NCI-H774 (cell line): Measurements from ENCODE around the gene ACOXL.
"Not testable (repeated sequence)": the region's sequence is repeated elsewhere in the genome, so short reads cannot be mapped to it uniquely, and the experiment has no call there.

Experiments used
- DNase-seq: peaks from one replicate; lab custom pipeline; 2025; lab: John Stamatoyannopoulos, UW

ACOXL gene

DNA sequence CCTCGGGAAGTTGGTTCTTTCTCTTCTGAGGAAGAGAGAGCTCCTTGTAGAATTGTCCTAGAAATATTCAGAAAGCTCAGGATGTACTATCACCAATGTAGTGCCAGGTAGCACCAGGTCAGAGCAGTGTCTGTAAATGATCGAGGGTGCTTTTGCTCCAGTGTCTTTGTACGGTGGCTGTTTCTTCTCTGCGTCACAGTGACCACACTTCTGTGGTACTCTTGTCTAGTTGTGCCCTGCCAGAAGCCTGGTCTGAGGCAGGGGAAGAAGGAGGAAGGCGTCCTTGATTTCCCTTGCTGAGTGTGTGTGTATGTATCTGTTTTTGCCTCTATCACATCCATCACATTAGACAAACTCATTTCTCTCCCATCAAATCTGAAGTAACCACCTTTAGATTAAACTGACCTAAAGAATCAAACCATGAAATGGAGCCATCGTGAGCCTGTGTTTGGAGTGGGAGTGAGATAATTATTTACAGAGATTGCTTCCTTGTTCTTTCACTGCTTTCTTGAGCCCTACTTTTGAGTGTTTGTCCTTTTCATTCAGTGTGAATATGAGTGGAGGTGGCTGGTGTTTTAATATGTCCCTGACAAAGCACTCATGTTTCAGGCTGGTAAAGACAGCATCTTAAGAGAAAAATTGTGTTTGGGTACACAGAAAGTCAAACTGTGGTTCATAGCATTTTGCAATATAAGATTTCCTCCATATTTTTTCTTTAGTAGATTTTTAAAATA, 97.2 kb downstream of the ACOXL start:
- no peak for DNase-seq

DNA sequence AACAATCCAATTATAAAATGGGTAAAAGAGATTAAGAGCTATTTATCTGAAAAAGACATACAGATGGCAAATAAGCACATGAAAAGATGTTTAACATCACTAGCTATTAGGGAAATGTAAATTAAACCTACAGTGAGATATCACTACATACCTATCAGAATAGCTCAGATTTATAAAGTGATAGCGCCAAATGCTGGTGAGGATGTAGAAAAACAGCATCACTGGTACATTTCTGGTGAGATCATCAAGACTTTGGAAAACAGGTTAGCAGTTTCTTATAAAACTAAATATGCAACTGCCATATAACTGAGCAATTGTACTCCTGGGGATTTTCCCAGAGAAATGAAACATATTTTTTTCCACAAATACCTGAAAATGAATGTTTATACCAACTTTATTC, 100.4 kb downstream of the ACOXL start:
- DNase-seq = no peak

DNA sequence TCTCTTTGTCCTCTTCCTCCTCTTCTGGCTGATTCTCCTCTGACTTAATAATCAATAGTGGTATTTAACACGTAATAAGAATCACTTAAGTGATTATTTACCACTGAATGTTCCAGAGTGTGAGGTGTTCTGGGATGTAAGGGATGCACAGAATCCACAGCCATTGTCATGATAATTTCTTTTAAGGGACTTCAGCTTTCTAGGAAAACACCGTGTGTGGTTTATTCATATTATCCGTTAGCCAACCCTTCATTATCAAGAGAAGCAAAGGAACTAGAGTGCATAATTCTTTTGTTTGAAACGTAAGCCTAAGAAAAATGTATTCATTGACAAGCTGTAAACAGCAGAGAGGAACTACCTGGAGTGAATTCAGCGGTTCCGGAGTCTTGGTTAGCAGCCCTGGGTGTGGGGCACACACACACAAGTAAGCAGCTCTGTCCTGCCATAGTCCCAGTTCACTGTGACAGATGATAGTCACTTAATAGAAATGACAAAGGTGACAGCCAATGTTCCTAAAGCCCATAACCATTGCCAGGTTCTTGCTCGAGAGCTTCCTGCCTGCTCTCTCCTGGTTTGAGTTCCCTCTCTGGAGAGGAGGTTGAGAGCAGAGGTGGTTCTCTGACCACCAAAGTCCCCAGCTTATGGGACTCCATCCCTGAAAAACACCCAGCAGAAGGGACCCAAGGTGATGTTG, 101.9 kb downstream of the ACOXL start:
- DNase-seq = no peak

DNA sequence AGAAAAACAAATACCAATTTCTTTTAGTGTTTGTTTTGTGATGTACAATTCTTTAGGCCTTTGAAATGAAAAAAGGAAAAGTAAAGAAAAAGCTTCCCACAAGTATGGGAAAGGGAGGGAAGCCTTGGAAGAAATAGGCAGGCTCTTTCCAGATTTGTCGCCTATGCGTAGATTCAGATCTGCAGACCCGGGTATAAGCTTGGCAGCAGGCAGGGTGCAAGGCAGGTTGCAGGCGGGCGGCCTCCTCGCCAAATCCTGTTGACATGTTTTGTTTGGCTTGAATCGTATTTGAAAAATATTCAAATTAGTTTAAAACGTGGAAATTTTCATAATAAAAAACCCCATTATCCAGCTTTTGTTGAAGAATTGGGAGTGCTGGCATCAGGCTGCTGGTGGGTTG, 104.3 kb downstream of the ACOXL start:
- DNase-seq = no peak

DNA sequence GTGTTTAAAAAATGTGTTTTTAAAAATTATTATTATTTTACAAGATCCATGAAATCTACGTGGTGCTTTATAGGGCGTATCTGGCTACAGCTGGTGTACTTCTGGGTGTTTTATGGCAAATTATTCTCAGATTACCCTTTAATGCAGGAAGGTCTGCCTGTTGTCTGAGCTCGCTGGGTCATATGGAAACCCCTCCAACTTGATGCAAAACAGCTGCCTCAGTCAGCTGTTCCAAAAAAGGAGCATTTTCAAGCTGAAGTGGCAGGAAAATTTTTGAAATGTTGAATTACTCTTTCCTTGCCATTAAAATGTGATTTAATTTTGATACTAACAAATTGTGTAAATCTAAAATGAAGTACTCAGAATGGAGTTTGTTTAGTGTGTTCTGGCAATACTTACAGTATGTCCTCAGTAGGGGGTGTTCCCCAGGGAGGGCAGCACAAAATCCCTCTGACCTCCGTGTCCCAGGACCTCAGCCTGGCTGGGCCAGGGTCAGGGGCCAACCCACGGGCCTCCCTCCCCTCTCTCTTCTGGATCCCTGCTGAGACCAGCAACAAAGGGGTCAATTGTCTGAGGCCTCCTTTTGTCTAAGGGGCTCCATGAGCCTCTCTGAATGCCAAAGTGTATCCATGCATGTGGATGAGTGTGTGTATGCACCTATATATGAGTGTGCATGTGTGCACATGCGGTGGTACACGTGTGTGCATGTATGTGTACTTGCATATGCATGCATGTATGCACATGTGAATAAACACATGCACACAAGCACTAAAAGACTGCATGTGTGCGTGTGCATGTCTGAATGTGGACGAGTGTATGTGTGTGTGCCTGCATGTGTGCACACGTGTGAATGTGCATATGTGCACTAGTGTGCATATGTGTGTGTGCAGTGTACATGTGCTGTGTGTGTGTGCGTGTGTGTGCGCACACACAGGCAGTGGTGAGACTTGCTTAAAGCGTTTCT, 105.4 kb downstream of the ACOXL start:
- no peak for DNase-seq

DNA sequence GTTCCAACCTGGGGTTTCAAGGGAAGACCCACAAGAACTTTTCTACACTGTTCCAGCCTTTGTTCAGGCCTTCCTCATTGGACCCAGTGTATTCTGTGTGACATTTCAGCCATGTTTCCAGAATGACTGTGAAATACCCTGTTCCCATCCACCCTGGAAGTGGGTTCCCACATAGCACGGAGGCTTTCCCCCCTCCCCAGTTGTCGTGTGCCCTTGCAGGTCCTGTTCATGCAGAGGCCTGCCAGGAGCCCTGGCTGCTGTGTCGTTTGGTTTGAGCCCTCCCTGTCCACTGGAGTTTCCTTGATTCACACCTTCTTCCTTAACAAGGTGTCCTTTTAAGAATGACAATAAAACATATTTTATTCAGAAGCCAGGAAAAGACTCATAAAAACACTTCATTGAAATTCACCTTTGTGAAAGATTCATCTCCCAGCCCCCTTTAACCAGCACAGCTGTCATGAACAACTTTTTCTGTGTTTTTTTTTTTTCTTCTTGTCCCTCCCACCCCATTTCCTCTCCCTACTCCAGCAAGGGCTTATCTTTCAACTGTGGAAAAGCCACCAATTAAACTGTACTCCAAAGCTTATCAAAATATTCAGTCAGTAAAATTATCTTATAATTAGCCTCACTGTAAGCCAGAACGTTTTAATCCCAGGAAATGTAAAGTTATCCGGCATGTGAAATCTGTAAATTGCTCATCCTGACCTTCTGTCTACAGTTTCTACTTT, 106.4 kb downstream of the ACOXL start:
- DNase-seq = no peak

DNA sequence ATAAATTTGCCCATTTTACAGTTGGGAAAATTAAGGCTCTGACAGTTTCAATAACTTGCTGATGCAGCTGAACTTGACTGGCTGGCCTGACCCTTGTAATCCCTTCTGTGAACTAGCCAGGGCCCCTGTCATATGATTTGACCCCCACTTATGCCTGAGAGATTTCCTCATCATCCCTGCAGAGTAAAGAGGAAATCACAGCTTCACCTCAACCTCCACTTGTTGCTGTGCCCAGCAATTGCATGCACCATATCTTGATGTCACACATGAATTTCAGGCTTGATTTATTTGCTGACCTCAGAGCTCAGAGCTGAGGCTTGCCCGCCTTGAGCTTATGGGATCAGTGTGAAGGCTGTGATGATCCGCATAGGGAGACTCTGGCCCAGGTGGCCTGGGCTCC, 108.1 kb downstream of the ACOXL start:
- no peak for DNase-seq

DNA sequence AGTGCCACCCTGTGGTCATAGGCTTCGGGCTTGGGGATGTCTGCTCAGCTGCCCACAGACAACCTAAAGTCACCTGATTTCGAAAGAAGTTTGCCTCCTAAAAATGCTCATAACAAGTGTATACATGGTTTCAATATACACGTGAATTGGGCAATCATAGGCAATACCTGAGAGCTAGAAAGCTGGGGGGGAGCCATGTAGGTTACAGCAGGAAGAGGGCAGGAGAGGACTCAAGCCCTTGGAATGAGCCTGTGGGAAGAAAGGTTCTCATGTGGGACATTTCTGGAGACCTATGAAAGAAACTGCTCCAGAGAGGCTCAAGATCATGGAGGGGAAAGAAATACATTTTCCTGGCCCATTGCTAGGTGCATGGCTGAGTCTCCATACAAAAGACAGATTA, 109.7 kb downstream of the ACOXL start:
- DNase-seq = no peak

DNA sequence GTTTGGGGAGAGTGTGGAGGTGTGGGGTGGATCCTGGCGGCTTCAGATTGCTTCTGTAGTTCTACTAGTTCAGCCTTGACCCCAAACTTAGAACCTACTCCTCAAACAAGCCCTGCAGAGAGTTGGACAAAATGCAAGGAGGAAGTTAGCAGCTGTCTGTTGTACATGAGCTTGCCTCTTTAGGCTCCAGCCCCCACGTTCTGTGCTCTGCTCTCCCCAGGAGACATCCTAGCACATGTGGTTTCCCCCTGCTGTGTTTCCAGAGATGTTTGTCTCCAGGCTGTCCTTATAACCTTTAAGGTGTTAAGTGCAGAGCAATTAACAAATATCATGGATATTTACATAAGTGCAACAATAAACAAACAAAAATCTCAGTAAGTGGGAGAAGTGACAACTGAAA, 111.1 kb downstream of the ACOXL start:
- DNase-seq = no peak

DNA sequence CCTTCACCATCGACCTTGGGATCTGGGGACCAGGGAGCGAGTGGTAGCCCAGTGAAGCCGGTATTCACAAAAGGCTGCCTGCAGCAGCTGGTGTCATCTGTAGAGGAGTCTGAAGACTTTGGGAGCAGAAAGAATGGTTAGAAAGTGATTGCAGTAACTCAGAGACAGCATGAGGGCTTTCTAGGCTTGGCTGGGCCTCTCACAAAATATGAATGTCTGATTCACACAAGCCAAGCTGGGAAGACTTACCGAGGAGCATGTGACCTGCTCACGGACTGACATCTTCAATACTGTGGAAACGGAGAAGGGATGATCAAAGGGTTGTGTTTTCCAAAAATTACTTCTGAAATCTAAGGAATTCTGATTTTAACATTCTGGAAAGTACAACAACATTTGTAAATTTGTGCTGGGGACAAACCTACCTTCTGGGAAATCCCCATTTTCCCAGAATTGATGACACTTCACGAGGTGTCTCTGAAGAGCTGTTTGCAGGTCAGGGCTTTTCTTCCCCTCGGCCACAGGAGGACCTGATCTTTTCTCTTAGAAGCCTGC, 111.7 kb downstream of the ACOXL start:
- no peak for DNase-seq

DNA sequence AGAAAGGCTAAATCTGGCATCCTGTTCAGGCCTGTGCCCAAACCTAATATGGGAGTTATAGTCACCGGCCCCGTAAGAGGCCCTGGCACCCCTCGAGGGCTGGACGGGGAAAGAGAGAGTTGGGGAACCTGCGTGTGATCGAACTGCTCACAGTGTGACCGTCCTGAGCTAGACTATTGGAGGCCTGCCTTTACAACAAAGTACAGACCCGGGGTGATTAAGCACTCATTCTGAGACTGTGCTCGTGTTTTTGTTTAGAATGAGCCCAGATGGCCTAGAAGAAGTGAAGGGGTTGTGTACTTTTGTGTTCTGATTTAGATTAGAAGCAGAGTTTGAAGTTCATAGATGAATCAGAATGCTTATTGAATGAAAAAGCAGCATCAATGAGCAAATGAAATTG, 115.3 kb downstream of the ACOXL start:
- no peak for DNase-seq

DNA sequence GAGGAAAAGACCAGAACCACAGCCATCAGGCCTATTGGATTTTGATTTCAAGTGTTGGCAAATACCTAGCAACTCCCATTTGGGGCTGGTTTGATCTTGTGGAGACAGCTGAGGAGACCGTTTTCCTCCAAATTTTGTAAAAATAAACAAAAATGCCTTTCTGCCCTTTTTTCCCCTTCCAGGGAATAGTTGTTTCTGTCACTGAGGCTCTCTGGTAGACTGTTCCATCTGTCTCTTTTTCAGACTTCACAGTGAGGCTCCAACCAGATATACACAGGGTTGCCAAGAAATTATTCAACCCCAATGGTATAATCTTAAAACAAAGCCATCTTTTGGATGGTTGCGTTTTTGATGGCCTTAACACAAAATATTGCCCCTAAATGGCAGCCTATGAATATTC, 115.7 kb downstream of the ACOXL start:
- no peak for DNase-seq

DNA sequence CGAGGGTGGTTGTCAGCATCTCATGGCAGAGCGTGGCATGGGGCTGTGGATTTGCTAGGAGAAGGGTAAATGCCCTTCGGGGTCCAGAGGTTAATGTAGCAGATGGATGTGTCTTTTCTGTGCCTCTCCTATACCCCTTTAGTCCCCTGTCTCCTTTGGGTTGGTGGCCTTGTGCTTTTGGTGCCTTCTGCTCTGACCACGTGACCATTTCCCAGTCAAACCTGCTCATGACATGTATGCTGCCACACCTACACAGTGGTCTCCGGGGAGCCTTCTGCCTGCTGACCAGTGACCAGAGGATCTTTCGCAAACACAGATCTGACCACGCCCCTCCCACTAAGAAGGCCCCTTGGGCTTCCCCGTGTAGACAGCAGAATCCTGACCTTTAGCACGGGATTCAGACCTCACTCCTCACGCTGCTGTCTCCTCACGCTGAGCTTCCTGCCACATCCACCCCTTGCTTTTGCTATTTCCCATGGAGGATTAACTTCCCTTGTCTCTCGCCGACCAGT, 116.2 kb downstream of the ACOXL start:
- DNase-seq = no peak

DNA sequence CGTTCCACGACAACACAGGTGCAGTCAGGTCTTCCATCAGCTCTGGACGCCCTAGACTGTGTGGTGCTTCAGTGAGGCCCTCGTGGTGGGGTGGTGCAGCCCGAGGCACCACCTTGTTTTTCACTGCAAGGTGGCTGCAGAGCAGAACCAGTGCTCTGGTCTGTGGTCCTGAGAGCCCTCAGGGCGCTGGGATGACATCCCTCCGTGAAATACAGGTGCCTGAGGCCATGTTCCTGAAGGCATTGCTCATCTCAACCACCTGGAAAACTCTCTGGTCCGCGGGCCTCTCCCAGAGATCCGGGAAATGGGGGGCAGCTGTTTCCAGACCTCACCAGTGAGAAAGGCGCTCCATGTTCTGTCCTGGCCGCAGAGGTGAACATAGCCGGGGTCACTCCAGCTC, 119.2 kb downstream of the ACOXL start:
- no peak for DNase-seq

DNA sequence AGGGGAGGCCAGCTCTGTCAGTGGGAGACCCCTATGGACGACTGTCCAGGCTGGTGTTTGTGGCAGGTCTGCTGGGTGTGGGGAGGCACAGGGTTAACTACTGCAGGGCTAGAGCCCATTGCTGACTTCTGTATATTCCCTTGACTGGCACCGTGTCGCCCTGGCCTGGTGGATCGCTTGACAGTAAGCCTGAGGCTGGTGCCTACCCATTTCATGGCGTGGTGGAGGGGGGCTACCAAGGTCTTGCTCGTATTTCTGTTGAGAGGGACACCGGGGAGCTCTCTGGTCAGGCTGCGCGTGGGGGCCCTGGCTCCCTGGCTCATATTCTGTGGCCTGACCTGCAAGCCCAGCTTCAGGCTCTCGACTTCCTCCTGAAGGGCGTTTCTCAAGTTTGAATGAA, 119.7 kb downstream of the ACOXL start:
- DNase-seq = no peak

DNA sequence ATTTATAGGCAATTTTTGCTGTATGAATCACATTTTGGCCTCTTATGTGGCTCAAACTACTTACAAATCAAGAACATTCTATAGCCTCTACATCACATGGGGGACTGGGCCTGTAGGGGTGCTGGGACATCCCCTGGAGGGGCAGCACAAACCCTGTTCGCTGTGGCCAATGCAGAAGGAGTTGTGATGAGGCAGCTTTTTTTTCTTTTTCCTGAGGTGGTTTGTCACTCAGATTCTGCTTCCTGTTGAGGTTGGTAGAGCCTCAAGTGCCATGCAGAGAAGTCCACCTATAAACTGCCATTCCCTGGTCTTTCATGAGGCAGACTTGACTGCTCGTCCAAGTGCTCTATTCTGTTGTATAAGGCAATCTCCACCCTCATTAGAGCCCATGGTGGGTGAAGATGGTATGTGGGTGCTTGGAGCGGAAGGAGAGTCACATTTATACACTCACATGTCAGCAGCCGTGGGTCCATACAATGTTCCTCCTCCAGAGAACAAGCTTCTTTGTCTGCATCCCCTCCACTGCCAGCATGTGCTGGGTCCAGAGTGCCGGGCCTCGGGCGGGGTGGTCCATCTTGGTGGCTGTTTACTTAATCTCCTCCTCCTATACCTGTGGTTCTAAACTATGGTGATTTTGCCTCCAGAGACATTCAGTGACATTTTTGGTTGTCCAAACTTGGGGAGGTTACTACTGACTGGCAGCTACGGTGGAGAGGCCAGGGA, 120.3 kb downstream of the ACOXL start:
- no peak for DNase-seq

DNA sequence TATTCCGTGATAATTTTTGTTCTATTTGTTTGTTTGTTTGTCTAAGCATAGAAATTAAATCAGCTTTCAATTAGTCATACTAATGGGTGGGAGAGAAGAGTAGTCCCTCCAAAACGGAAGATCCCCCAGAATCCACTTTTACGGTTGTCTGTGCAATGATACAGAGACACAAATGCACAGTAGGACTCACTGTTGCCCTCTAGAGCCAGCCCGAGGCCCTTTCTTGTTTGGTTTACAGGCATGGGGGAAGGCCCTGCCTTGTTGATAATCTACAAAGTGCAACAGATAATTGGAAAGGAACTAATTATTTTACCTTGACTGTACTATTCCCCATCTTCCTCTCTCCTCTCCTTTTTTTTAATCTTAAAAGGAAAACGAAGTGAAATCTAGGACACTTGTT, 121.1 kb downstream of the ACOXL start:
- DNase-seq = no peak

DNA sequence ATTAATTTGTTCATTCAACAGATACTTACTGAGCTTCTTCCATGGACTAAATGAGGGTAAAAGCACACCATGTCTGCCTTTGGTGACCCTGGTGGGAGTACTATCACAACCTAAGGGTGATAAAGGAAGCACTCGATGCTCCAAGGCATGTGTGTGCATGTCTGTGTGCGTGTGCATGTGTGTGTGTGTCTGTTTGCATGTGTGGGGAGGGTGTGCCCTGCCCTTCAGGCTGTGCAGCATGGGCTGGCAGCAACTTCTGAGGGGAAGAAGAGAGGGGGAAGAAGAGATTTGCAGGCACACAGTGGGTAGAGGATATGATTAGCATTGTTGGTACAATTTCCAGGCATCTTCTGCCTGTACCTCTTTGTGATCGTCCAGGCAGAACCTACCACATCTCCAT, 121.6 kb downstream of the ACOXL start:
- no peak for DNase-seq

DNA sequence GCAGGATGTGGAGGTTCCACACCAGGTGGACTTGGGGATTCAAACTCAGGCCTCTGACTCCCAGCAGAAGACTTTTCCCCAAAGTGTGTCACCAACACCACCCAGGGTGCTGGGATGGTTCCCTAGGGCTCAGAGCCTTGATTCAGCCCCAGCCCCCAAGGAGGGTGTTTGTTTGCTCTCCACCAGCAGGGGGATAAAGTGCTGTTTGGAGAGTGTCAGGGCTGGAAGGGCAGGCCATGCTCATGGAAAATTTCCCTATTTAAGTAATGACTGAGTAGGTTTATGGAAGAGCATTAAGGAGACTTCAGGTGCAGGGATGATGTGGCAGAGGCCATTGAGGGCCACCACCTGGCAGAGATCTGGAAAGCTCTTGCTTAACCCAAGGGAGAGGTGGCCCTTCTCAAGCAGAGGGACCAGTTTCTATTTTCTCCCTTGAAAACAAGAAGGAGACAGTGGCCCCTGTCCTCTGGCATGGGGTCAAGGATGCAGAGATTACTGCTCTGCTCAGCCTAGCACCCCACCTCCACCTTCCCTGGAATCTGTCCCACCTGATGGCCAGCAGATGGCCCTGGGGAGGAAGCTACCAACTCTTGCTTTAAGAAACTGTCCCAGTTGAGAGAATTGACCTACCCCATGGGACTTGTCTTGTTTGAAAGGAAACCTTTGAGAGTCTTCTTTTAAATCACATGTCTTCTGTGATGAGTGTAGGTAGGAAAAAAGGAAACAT, 122.1 kb downstream of the ACOXL start:
- DNase-seq = no peak

DNA sequence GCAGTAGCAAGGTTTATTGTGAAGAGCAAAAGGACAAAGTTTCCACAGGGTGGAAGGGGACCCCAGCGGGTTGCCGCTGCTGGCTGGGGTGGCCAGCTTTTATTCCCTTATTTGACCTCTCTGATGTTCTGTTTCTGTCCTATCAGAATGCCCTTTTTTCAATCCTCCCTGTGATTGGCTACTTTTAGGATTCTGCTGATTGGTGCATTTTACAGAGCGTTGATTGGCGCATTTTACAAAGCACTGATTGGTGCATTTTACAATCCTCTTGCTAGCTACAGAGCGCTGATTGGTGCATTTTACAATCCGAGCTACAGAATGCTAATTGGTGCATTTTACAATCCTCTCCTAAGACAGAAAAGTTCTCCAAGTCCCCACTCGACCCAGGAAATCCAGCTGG, 123.5 kb downstream of the ACOXL start:
- not testable (repeated sequence) for DNase-seq
